SH-SY5Y (cell line): ENCODE measurements around the gene MTCL1.

Experiments used
- GATA2 ChIP-seq: IDR thresholded peaks from 2 replicates; pipeline ENCODE4 v1.6.1; 2011; ENCODE audit warnings: mild to moderate bottlenecking, low read depth, low read length
- GATA3 ChIP-seq: IDR thresholded peaks from 2 replicates; pipeline ENCODE4 v1.6.1; 2011; ENCODE audit warnings: low read depth, mild to moderate bottlenecking, low read length, moderate library complexity

- TF ChIP-seq GATA2 (no peak), GATA3 (no peak)
Observed at GRCh38 chr18:8868779-8869415, 163.5 kb downstream of the MTCL1 start.
